K562 (cell line): ENCODE data around the gene EEF1AKMT4. TPM values are rescaled to one million over a fixed set of nuclear protein-coding genes. Genes with fewer than 3 reads are reported as not detected.

Experiments used
- CBX3 ChIP-seq, 2 experiments: IDR thresholded peaks; 1 replicate in 1 of 2; 2 replicates in 1 of 2; pipeline ENCODE4 v1.6.1; 2012; ENCODE audit warnings: inconsistent platforms in 2 of 2, low read length in 2 of 2, borderline replicate concordance in 1 of 2, control low read depth in 1 of 2
- CC2D1A ChIP-seq: fragments of 450-650 bp; IDR thresholded peaks from 2 replicates; pipeline ENCODE4 v1.6.1; 2017; ENCODE audit warnings: mild to moderate bottlenecking
- CTCF ChIP-seq, 3 experiments: IDR thresholded peaks in 2 of 3; conservative IDR thresholded peaks in 1 of 3; 2 replicates each; pipeline ENCODE4 v1.5.1; 2011 to 2012; ENCODE audit warnings: low read length in 3 of 3, mild to moderate bottlenecking in 3 of 3, control low read depth in 2 of 3, improper control_type of control experiment in 1 of 3, inconsistent platforms in 1 of 3, low read depth in 1 of 3, mixed read lengths in 1 of 3, moderate library complexity in 1 of 3; ENCODE audit not compliant: insufficient read depth in 2 of 3
- FOSL1 ChIP-seq: fragments of 200-800 bp; sonication (Bioruptor generic); conservative IDR thresholded peaks from 2 replicates; pipeline ENCODE4 v1.6.1; 2016; ENCODE audit warnings: missing genetic modification characterization, missing compliant biosample characterization
- GABPB1 ChIP-seq: sonication (generic); formaldehyde crosslinking; IDR thresholded peaks from 2 replicates; pipeline ENCODE4 v1.8.0; 2022; ENCODE audit warnings: mild to moderate bottlenecking, missing genetic modification reagents
- KAT7 ChIP-seq: sonication (generic); formaldehyde crosslinking; IDR thresholded peaks from 2 replicates; pipeline ENCODE4 v1.8.0; 2022; ENCODE audit warnings: missing genetic modification reagents, mild to moderate bottlenecking, borderline replicate concordance
- PHTF2 ChIP-seq: fragments of 250-450 bp; sonication (Bioruptor Pico); IDR thresholded peaks from 2 replicates; pipeline ENCODE4 v1.5.0; 2021; ENCODE audit warnings: mild to moderate bottlenecking
- RAD21 ChIP-seq, 2 experiments: fragments of 250-450 bp in 1 of 2; fragments of 450-650 bp in 1 of 2; sonication (Bioruptor Pico) in 1 of 2; formaldehyde crosslinking in 1 of 2; IDR thresholded peaks in 1 of 2; conservative IDR thresholded peaks in 1 of 2; 2 replicates each; pipeline versions ENCODE4 v1.4.0 to v1.8.0; 2020 to 2022; ENCODE audit warnings: mild to moderate bottlenecking in 2 of 2, moderate library complexity in 1 of 2
- REST ChIP-seq, 2 experiments: fragments of 450-650 bp; formaldehyde crosslinking in 1 of 2; IDR thresholded peaks; 2 replicates each; pipeline versions ENCODE4 v1.4.0 to v1.6.1; 2014 to 2020; ENCODE audit warnings: mild to moderate bottlenecking in 2 of 2, borderline replicate concordance in 1 of 2, low read depth in 1 of 2
- SAFB ChIP-seq: fragments of 200-400 bp; formaldehyde crosslinking; IDR thresholded peaks from 2 replicates; pipeline ENCODE4 v1.6.1; 2017; ENCODE audit warnings: low read depth, low read length, borderline replicate concordance
- SIN3A ChIP-seq, 2 experiments: fragments of 150-350 bp in 1 of 2; IDR thresholded peaks; 2 replicates each; pipeline ENCODE4 v1.6.1; 2011 to 2016; ENCODE audit warnings: borderline replicate concordance in 2 of 2, low read depth in 2 of 2, low read length in 2 of 2, mild to moderate bottlenecking in 2 of 2, moderate library complexity in 2 of 2; ENCODE audit not compliant: control insufficient read depth in 1 of 2
- STAG1 ChIP-seq: sonication (generic); formaldehyde crosslinking; IDR thresholded peaks from 2 replicates; pipeline ENCODE4 v1.5.0; 2020; ENCODE audit warnings: missing genetic modification reagents, borderline replicate concordance
- TEAD1 ChIP-seq, 2 experiments: fragments of 450-650 bp in 1 of 2; sonication (generic) in 1 of 2; formaldehyde crosslinking; IDR thresholded peaks; 2 replicates each; pipeline versions ENCODE4 v1.4.0 to v1.8.0; 2020 to 2022; ENCODE audit warnings: mild to moderate bottlenecking in 2 of 2, missing genetic modification reagents in 1 of 2
- XRCC5 ChIP-seq: fragments of 200-400 bp; formaldehyde crosslinking; IDR thresholded peaks from 2 replicates; pipeline ENCODE4 v1.6.1; 2017; ENCODE audit warnings: low read depth, mild to moderate bottlenecking, low read length
- ZNF212 ChIP-seq: fragments of 450-650 bp; formaldehyde crosslinking; IDR thresholded peaks from 2 replicates; pipeline ENCODE4 v1.4.0; 2020; ENCODE audit warnings: mild to moderate bottlenecking
- polyA plus RNA-seq, 8 experiments: library from polyadenylated mRNA; depleted of rRNA in 4 of 8; stranded (reverse) in 5 of 8; unstranded in 3 of 8; fragments of >200 nt; fragmentation: Nextera tagmentation in 2 of 8; fragmentation: Illumina TruSeq in 1 of 8; extraction: Ambion mirVana in 2 of 8; extraction: Trizol in 1 of 8; gene quantifications; 2 replicates each; pipeline versions ENCODE4 v1.2.1 to v1.2.3, GENCODE V29; 2011 to 2014; ENCODE audit warnings: inconsistent platforms in 1 of 8, missing spikeins in 1 of 8
- total RNA-seq, 7 experiments: library from RNA; depleted of rRNA in 6 of 7; stranded (reverse); fragments of >200 nt in 6 of 7; fragmentation: Illumina TruSeq in 2 of 7; extraction: Trizol in 2 of 7; gene quantifications; 2 replicates each; pipeline versions ENCODE4 v1.2.1 to v1.2.3, GENCODE V29; 2011 to 2021; ENCODE audit warnings: low replicate concordance in 1 of 7
- TF ChIP-seq, protein P1 (sequence below): sonication (generic); formaldehyde crosslinking; IDR thresholded peaks from 2 replicates; pipeline ENCODE4 v1.8.0; 2022; ENCODE audit warnings: missing genetic modification reagents, mild to moderate bottlenecking, moderate library complexity, borderline replicate concordance

Gene EEF1AKMT4
- total and polyA plus RNA-seq, 9 of the 15 experiments (the other 6 are each of a cell fraction or from before 2014, with no cell fraction given): 10.3 to 49.4 (median 18.9) TPM

GRCh38 chr3:184289426-184289938, 40.0 kb downstream of the EEF1AKMT4 start (continued):
- TF ChIP-seq GABPB1 (CRISPR knock-in tag) (0 out of 2 replicates have a peak, but pooled peaks have one; percentile 20), STAG1 (CRISPR knock-in tag) (peak; percentile 81), CTCF (IDR thresholded peaks at IDR 0.05 in 2 of 3, conservative IDR thresholded peaks at IDR 0.05 in 1 of 3; ENCODE audit: insufficient read depth in 2 of 3, low read depth in 1 of 3, low read length in 3 of 3) (peak; percentile 84 to 92 (median 84)), SAFB (no peak), REST (IDR thresholded peaks at IDR 0.05; ENCODE audit: borderline replicate concordance) (peak; percentile 64; the same call in 1 of the 2 replicates), REST (CRISPR knock-in tag; IDR thresholded peaks at IDR 0.05; ENCODE audit: low read depth) (no peak), CC2D1A (peak; percentile 37; the same call in 1 of the 2 replicates), TEAD1 (CRISPR knock-in tag; IDR thresholded peaks at IDR 0.05) (0 out of 4 replicates have a peak, but pooled peaks of 1 of the 2 experiments have one; percentile 28), FOSL1 (tag) (no peak), RAD21 (CRISPR knock-in tag; conservative IDR thresholded peaks at IDR 0.05 in 1 of 2, IDR thresholded peaks at IDR 0.05 in 1 of 2) (peak; percentile 76 to 87), XRCC5 (0 out of 2 replicates have a peak, but pooled peaks have one; percentile 54), PHTF2 (no peak), KAT7 (CRISPR knock-in tag) (no peak), CBX3 (IDR thresholded peaks at IDR 0.05; ENCODE audit: borderline replicate concordance in 1 of 2, low read length in 2 of 2) (peak in 1 of 2 experiments; percentile 61; a peak in 1 of 3 replicates), ZNF212 (CRISPR knock-in tag) (no peak), SIN3A (IDR thresholded peaks at IDR 0.05; ENCODE audit: borderline replicate concordance in 2 of 2, control insufficient read depth in 1 of 2, low read depth in 2 of 2, low read length in 2 of 2) (no peak)
- TF ChIP-seq, protein P1, sequence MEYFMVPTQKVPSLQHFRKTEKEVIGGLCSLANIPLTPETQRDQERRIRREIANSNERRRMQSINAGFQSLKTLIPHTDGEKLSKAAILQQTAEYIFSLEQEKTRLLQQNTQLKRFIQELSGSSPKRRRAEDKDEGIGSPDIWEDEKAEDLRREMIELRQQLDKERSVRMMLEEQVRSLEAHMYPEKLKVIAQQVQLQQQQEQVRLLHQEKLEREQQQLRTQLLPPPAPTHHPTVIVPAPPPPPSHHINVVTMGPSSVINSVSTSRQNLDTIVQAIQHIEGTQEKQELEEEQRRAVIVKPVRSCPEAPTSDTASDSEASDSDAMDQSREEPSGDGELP: peak; percentile 72
